HG02571 (cell line): ENCODE measurements around the gene SBF1.
"Not testable (repeated sequence)": the region's sequence is repeated elsewhere in the genome, so short reads cannot be mapped to it uniquely, and the experiment has no call there.

ENCODE experiments used
- ATAC-seq: cut with Tn5 transposase; IDR thresholded peaks from one replicate; pipeline ENCODE4 v1.9.1; 2021; ENCODE audit warnings: mild to moderate bottlenecking, moderate library complexity; ENCODE audit not compliant: unreplicated experiment

SBF1 gene

GRCh38 chr22:50474710-50475651, at the start of gene SBF1:
Gene SBF1, minus strand, starts transcription at chr22:50475035. Its CDS starts 195 bp downstream, at chr22:50474840.
- ATAC-seq, result peak; percentile 68

DNA sequence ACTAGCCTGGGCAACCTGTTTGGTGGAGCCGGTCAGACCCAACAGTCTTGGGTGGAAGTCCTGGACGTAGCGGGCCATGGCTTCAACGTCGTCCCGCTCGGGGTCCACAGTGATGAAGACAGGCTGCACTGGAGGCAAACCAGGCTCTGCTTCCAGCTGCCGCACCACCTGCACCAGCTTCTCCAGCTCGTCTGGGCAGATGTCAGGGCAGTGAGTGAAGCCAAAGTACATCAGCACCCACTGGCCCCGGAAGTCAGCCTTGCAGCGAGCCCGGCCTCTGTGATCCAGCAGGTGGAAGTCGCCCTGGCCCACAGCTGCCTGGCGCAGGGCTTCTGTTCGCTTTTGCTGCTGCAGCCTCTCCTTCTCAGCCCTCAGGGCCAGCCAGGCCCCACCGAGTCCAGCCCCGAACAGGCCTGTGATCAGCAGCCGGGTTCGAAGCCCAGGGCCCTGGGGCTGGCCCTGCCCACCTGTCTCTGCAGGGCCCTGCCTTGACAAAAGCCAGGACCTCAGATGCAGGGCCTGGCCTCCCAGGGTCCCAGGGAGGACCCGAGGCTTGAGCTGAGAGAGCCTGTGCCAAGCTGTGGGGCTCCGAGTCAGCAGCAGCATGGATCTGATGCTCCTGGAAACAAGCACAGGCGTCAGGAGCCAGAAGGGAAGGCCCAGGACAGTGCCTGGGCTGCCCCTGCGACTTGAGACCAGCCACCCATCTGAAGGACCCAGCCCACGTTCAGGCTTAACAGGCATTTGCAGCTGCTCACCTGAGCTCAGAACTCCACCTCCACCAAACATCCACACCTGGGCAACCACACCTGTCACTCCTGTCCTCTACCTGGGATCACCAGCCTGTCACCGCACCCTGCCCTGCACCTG, 49.2 kb upstream of the SBF1 start:
- no peak for ATAC-seq

DNA sequence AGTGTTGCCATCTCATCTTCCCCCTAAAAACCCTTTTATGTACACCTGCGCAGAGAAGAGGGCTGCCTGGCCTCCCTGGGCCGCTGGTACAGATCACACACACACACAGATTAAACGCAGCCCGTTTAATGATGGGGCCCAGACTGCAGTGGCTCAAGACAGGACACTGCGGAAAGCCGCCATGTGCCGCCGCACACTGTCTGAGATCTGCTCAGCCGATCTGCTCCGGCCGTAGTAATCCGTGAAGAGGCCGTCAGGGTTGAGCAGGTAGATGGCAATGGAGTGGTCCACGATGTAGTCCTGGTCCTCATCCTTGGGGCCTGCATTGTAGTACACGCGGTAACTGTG, 48.6 kb upstream of the SBF1 start:
- no peak for ATAC-seq

DNA sequence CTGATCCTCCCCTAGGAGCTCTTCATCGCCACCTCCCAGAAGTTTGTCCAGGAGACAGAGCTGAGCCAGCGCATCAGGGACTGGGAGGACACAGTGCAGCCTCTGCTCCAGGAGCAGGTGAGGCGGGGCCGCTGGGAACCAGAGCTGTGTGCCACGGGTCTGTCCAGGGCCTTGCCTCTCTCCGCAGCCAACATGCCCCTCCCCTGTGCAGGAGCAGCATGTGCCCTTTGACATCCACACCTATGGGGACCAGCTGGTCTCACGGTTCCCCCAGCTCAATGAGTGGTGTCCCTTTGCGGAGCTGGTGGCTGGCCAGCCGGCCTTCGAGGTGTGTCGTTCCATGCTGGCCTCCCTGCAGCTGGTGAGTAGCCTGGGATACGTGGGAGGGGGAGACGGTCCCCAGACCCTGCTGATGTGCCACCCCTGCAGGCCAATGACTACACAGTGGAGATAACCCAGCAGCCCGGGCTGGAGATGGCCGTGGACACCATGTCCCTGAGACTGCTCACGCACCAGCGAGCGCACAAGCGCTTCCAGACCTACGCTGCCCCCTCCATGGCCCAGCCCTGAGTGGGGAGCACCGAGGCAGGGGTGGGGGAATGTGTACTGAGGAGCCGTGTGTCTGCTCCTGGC, 48.1 kb upstream of the SBF1 start:
- no peak for ATAC-seq

- no peak for ATAC-seq
Observed at GRCh38 chr22:50522208-50522805, 47.5 kb upstream of the SBF1 start.

GRCh38 chr22:50521710-50522109, 46.9 kb upstream of the SBF1 start:
- no peak for ATAC-seq

DNA sequence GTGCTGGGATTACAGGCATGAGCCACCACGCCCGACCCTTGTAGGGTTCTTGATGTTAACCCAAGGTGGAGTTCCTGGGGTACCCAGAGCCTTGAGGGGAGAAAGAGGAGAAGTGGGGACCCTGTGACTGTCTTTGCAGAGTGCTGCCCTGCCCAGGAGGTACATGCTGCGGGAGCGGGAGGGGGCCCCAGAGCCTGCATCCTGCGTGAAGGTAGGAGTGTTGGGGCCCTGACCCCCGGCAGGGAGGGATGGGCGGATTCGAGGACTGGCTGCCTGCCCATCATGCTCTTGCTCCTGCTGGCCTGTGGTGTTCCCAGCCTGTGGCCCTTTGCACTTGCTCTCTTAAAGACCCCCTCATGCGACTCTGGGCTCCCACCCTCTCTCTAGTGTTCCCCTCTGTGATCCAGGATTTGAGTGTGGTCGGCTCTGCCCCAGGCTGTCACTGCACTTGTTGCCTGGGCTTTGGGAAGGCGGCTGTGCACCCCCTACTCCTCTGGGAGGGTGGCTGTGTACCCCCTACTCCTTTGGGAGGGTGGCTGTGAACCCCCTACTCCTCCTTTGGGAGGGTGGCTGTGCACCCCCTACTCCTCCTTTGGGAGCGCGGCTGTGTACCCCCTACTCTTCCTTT, 46.1 kb upstream of the SBF1 start:
- ATAC-seq, result no peak

DNA sequence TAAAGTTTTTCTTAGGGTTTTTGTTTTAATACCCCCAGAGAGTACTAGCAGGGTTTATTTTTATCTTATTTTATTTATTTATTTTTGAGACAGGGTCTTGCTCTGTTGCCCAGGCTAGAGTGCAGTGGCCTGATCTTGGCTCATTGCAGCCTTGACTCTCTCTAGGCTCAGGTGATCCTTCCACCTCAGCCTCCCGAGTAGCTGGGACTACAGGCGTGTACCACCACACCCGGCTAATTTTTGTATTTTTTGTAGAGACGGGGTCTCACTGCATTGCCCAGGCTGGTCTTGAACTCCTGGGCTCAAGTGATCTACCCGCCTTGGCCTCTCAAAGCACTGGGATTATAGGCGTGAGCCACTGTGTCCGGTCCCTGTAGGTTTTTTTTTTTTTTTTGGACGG, 45.3 kb upstream of the SBF1 start:
- not testable (repeated sequence) for ATAC-seq

DNA sequence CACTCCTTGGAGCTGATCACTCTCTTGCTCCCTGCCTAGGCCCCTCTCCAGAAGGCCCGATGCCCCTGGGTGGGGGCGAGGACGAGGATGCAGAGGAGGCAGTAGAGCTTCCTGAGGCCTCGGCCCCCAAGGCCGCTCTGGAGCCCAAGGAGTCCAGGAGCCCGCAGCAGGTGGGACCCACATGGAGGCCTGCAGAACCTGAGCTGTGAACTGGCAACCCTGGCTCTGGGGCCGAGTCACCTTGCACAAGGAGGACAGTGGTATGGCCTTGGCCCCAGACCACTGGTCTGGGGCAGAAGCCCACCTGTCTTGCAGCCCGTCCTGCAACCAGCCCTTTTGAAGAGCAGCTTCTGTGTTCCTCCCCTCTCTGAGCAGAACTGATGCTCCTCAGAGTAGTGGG, 44.3 kb upstream of the SBF1 start:
- ATAC-seq, result no peak

DNA sequence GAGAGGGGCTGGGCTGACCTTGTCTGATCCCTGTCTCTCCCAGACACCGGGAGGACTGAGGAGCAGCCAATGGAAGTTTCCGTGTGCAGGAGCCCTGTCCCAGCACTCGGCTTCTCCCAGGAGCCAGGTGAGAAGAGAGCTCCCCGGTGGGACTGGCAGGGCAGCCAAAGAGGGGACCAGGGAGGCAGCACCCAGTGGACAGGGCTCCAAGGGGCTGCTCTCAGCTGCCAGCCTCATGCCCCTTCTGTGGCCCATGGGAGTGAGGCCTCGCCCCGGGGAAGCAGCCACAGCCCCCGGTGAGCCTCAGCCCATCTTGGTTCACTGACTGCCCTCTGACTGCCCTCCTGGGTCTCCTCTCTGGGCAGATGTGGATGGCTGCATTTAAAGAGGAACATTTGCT, 43.8 kb upstream of the SBF1 start:
- ATAC-seq, result no peak

DNA sequence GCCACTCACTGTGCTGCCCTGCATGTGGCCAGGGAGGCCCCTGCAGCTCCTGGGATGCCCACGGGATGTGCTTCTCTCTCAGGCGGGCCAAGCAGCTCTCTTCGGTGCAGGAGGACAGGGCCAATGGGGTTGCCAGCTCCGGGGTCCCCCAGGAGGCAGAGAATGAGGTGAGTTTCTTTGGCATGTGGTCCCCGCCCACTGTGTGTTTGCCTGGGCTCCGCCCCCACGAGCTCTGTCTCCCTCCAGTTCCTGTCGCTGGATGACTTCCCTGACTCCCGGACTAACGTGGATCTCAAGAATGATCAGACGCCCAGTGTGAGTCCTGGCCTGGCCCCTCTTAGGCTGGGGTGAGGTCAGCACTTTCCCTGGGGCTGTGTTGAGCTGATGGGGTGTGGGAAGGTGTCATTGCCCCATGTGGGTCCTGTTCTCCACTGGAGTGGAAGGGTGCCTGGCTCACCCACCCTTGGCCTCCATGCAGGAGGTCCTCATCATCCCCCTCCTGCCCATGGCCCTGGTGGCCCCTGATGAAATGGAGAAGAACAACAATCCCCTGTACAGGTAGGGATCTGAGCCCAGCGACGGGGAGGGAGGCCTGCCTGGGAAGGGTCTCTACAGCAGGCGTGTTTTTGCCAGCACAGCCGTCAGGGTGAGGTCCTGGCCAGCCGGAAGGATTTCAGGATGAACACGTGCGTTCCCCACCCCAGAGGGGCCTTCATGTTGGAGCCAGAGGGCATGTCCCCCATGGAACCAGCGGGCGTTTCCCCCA, 42.8 kb upstream of the SBF1 start:
- no peak for ATAC-seq

- ATAC-seq, result no peak
Observed at GRCh38 chr22:50516891-50517290, 42.1 kb upstream of the SBF1 start.

- ATAC-seq, result no peak
Observed at GRCh38 chr22:50516068-50516467, 41.2 kb upstream of the SBF1 start.

- ATAC-seq, result no peak
Observed at GRCh38 chr22:50513175-50513574, 38.3 kb upstream of the SBF1 start.

GRCh38 chr22:50508897-50509296, 34.1 kb upstream of the SBF1 start:
- no peak for ATAC-seq

- ATAC-seq, result peak; percentile 64
Observed at GRCh38 chr22:50507991-50508884, 33.4 kb upstream of the SBF1 start, which contains the start of gene NCAPH2. Gene NCAPH2, plus strand, starts transcription at chr22:50508224. Its CDS starts 114 bp downstream, at chr22:50508338.

- peak; percentile 44 for ATAC-seq
Observed at GRCh38 chr22:50507421-50507990, 32.7 kb upstream of the SBF1 start, which contains the start of gene LMF2. Gene LMF2, minus strand, starts transcription at chr22:50507702. Its CDS starts 27 bp downstream, at chr22:50507675.
